Hair follicle dermal papilla cell (primary cell): ENCODE data around the gene RNASEH2C. TPM values are rescaled to one million over a fixed set of nuclear protein-coding genes. Genes with fewer than 3 reads are reported as not detected.

Experiments
- small RNA-seq: library from RNA; depleted of rRNA; stranded (forward); fragments of <200 nt; gene quantifications from one replicate; pipeline ENCODE3, GENCODE V24; 2012
- total RNA-seq: library from RNA; depleted of rRNA; stranded (reverse); fragments of >200 nt; gene quantifications from 2 replicates; pipeline ENCODE4 v1.2.3, GENCODE V29; 2012

Gene RNASEH2C
- 19.3 and 27.1 TPM in 2 replicates for total RNA-seq

GRCh38 chr11:65720211-65720934 lies at the start of gene RNASEH2C:
Gene RNASEH2C, minus strand, starts transcription at chr11:65720798. Its CDS starts 40 bp downstream, at chr11:65720758.

GRCh38 chr11:65711785-65712632 lies 8.6 kb downstream of the RNASEH2C start, which contains the start of gene KAT5:
Gene KAT5, plus strand, starts transcription at chr11:65712252. Its CDS starts 16 bp downstream, at chr11:65712268.

Small RNAs within 50 kb of the gene (small RNA-seq; reads per million reads assigned to genes)
- not detected for gene RN7SL309P

Other genes with a start within 250 kb of the RNASEH2C start
- gene MALAT1, start 221.8 kb downstream of the RNASEH2C start, total RNA-seq: 16,813 and 19,611 TPM in 2 replicates
- gene SCYL1, start 195.7 kb downstream of the RNASEH2C start, total RNA-seq: 116 and 125 TPM in 2 replicates
- 21.3 and 22.8 TPM in 2 replicates for gene LTBP3, start 162.4 kb downstream of the RNASEH2C start, total RNA-seq
- gene ZNRD2, start 150.3 kb downstream of the RNASEH2C start, total RNA-seq: 36.1 and 38.3 TPM in 2 replicates
- 26.8 and 29.6 TPM in 2 replicates for gene FAM89B, start 148.3 kb downstream of the RNASEH2C start, total RNA-seq
- 55.9 and 64.3 TPM in 2 replicates for gene EHBP1L1, start 144.7 kb downstream of the RNASEH2C start, total RNA-seq
- gene KCNK7, start 125.0 kb downstream of the RNASEH2C start, total RNA-seq: not detected in 2 replicates
- gene MAP3K11, start 106.6 kb downstream of the RNASEH2C start, total RNA-seq: 21.4 and 26.9 TPM in 2 replicates
- 34.7 and 35.2 TPM in 2 replicates for gene PCNX3, start 105.0 kb downstream of the RNASEH2C start, total RNA-seq
- gene SIPA1, start 82.7 kb downstream of the RNASEH2C start, total RNA-seq: 25.5 and 32.2 TPM in 2 replicates
- 35.0 and 40.2 TPM in 2 replicates for gene RELA, start 57.9 kb downstream of the RNASEH2C start, total RNA-seq
- 41.7 and 46.7 TPM in 2 replicates for gene KAT5, start 8.5 kb downstream of the RNASEH2C start, total RNA-seq
- 25.0 and 27.6 TPM in 2 replicates for gene AP5B1, start 60.2 kb upstream of the RNASEH2C start, total RNA-seq
- gene OVOL1, start 66.3 kb upstream of the RNASEH2C start, total RNA-seq: not detected in 2 replicates
- gene SNX32, start 113.2 kb upstream of the RNASEH2C start, total RNA-seq: 0.97 and 1.3 TPM in 2 replicates
- 760 and 1,030 TPM in 2 replicates for gene CFL1, start 137.4 kb upstream of the RNASEH2C start, total RNA-seq
- gene MUS81, start 139.6 kb upstream of the RNASEH2C start, total RNA-seq: 59.3 and 89.6 TPM in 2 replicates
- 106 and 128 TPM in 2 replicates for gene EFEMP2, start 152.0 kb upstream of the RNASEH2C start, total RNA-seq
- not detected in 2 replicates for gene CTSW, start 159.0 kb upstream of the RNASEH2C start, total RNA-seq
- gene FIBP, start 167.7 kb upstream of the RNASEH2C start, total RNA-seq: 117 and 131 TPM in 2 replicates
- gene CCDC85B, start 169.9 kb upstream of the RNASEH2C start, total RNA-seq: 42.7 and 47.2 TPM in 2 replicates
- 14.5 and 22.2 TPM in 2 replicates for gene FOSL1, start 179.6 kb upstream of the RNASEH2C start, total RNA-seq
- gene C11orf68, start 198.3 kb upstream of the RNASEH2C start, total RNA-seq: 30.2 and 31.0 TPM in 2 replicates
- 95.9 and 100 TPM in 2 replicates for gene DRAP1, start 198.6 kb upstream of the RNASEH2C start, total RNA-seq
- not detected in 2 replicates for gene TSGA10IP, start 224.7 kb upstream of the RNASEH2C start, total RNA-seq
- 22.7 and 26.8 TPM in 2 replicates for gene SART1, start 240.9 kb upstream of the RNASEH2C start, total RNA-seq